DMS 273 treated with DMSO at 0.1 percent for 48 hours (cell line): Measurements from ENCODE around the gene KCTD17.

Source experiments
- DNase-seq: peaks from one replicate; lab custom pipeline; 2025; lab: John Stamatoyannopoulos, UW

Gene KCTD17

DNA sequence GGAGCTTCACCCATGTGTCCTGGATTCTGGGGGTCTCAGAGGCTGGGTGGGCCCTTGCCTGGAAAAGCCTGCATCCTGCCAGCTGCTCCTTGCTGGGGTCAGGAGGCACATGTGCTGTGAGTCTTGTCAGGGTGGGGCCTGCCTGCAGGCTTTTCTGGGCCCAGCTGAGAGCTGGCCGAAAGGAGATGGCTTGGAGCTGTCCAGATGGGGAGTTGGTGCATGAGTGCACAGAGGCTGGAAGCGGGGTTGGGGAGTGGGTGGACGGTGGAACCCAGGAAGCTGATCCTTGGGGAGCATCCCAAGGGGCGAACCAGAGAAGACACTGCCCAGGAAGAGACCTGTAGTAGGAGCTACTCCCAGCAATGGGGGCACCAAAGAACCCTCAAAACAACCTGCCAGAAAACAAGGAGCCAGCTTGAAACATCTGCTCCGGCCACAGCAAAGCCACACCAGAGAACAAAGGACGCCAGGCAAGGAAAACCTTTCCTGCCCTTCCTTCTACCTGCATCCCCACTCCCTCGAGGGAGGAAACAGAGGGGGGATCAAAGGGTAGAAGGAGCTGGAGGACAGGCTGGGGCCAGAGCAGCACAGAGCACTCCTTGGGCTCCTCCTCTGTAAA, 8.2 kb upstream of the KCTD17 start:
- DNase-seq: no peak

DNA sequence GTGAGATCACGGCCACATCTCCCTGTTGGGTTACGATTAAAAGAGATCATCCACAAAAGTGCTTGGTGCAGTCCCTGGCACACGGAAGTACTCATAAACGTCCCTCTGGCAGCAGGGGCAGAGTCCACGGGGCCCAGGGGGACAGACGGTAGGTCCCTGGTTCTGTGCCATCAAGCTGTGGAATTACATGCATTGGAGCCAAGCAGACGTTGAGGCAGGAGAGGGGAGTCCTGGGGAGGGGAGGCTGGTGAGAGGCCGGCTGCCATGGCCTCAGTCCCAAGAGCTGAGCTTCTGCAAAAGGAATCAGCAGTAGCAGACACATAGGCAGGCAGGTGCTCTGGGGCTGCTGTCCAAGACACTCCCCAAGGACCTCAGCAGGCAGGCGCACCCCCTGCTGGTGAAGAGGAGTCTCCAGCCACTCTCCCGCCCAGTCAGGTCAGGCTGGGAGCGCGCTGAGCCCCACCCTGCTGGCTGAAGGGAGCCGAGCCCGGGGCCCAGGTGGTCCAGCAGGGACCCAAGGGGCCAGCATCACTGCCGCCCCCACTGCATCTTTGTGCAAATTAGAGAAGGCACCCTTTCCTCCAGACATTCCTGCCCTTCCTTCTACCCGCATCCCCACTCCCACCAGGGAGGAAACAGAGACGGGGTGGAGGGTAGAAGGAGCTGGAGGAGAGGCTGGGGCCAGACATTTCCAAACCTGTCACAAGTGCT, 7.6 kb upstream of the KCTD17 start:
- DNase-seq: no peak

DNA sequence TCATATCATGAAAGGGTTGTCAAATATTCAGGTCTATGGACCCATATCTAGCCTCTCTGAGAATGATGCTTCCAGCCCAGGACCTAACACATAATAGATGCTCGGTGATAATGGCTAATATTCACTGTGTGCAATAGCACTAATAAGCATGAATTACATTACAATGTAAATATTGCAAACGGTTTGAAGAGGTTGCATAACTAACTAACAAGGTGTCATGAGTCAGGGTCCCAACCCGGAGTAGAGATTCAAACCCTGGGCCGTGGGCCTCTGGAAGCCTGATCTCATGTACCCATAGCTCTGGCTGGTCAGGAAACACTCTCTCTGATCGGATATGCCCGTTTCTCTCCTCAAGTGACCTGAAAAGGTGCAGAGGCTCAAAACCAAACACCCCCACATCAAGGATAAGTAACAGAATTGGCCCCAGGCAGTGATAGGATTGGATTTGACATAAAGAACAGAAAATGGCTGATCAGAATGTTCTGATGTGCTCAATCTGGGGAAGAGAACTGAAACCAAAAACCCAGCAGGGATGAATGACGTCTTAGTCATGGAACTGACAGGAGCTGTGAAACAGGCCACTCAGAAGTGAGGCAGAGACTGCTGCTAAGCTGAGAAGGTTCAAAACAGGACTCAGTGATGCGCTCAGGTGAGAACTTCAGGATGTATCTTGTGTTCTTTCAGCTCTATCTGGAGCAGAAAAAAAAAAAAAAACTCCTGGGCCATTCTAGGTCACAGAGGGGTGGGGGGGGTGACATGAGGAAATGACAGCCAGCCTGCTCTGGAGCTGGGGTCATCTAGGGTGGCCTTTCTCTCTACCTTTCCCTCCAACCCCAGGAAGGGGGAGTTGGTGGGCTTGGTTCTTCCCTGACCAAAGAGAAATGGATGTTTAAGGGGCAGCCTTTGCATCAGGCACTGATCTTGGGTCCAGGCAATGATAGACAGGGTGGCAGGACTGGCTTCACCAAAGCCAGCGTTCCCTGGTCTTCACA, 6.6 kb upstream of the KCTD17 start:
- no peak for DNase-seq

DNA sequence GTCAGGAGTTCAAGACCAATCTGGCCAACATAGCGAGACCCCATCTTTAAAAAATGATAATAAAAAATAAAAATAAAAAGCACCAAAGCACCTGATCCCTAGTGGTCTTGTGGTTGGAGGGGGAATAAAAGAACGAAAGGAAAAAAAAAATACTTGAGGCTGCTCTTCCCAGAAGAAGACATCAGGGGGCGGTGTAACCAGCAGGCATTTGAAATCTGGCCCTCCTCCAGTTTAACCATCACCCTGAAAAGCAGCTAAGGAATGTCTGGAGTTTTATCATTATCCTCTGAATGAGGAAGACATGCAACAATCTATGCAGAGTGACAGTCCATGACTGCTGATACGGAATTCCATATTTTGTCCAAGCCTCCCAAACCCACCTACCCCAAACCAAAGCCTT, 5.6 kb upstream of the KCTD17 start:
- no peak for DNase-seq

DNA sequence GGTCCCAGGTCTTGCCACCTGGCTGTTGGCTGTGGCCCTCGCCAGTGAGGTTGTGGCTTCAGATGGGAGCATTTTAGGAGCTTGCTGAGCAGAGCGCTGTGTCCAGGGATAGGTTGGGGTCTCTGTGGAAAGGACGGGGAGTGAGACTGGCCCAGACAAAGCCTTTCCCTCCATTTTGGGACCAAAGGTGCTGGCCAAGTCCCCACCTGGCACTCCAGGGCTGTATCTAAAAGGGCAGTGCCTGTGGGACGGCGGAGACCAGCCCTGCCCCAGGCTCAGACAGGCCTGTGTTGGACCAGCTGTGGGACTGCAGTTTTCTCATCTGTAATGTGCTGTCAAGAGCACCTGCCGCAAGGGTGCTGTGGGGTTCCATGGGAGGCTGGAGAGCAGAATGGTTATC, 5.0 kb upstream of the KCTD17 start:
- DNase-seq: no peak

DNA sequence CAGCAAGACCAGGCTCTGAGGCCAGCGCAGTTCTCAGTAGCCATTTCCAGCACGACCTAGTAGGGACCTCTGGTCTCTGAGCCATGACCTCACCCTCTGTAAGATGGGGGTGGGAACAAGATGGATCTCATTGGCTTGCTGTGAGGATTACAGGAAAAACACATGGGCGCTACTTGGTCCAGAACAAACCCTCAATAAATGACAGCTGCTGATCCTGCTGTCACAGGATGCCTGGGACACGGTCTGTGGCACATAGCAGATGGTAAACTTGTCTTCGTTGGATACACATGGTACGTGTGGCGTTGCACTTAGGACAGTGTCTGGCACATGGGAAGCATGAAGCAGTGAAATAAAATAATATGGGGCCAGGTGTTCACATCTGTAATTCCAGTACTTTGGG, 4.5 kb upstream of the KCTD17 start:
- peak; percentile 64 for DNase-seq

DNA sequence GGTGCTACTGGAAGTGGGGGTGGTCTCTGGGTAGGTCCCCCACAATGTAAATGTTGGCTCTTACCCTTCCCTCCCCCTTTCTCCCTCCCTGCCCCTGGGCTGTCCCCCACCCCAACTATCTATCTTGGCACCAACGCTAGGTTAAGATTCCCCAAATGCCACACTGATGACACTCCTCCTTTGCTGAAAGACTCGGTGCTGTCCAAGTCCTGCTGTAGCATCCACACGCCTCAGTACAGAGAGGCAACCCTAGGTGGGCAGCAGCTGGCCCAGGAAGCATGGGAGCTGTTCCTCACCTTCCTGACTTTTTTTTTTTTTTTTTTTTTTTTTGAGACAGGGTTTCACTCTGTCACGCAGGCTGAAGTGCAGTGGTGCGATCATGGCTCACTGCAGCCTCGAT, 3.4 kb upstream of the KCTD17 start:
- DNase-seq: no peak

DNA sequence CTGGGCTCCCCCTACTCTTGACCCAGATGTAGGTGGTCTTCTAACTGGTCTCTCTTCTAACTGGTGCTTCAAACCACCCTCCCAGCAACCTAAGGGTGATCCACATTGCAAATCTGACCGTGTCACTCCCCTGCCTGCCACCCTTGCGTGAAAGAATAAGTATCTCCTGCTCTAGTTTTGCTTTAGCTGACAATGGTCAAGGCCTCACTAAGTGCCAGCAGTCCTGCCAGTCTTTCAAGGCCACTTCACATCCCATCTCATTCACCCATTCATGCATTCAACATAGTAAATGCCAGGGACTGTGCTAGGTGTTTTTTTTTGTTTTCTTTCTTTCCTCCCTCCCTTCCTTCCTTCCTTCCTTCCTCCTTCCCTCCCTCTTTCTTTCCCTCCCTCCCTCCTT, 2.3 kb upstream of the KCTD17 start:
- DNase-seq: no peak

DNA sequence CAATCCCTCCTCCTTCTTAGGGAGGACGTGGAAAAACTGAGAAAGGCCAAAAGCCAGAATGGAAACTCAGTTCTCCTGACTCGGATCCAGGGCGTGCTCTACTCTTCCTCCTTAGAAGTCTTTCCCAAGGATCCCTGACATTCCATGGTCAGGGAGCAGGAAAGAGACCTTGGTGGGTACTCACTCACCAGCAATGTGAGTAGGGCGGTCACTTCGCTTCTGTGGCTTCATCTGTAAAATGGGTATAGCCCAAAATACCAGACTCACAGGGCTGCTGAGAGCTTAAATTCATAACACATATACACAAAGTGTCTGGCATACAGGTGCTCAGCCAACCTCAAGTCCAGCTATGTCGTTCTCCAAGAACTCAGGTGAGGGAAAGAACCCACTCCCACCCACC, 629 bp upstream of the KCTD17 start:
- no peak for DNase-seq

DNA sequence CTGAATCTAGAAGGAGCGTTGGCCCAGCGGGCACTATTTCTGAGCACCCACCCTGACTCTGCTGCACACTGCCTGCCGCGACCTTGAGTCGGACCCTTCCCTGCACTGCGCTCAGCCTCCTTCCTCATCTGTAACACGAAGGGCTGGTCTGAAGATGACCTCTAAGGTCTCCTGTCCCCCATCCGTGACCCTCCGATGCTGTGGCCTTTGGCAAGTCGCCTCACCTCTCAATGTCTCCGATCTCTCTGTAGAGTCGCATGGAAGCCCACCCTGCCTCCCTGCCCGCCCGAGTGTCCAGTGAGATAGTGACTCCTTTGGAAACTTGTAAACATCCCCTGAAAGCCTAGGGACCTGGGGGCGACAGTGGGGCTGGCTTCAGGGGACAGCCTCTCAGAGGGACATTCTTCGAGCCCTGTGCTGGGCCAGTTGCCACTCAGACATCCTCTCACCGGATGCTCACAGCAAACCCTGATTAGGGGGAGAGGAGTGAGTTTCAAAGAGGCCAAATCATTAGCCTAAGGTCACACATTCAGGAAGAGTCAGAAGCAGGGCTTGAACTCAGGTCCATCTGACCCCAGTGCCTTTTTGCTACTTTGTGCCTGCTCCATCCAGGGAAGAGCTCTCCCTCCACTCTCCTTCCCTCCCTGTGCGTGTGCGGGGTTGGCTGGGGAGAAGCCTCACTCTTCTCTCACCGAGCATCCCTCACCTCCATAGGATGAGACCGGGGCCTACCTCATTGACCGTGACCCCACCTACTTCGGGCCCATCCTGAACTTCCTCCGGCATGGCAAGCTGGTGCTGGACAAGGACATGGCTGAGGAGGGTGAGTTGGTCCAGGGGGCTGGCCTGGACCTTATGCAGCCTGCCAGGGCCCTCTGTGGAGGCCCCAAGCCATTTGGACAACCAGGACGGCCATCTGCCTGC, 1.1 kb downstream of the KCTD17 start:
- no peak for DNase-seq

DNA sequence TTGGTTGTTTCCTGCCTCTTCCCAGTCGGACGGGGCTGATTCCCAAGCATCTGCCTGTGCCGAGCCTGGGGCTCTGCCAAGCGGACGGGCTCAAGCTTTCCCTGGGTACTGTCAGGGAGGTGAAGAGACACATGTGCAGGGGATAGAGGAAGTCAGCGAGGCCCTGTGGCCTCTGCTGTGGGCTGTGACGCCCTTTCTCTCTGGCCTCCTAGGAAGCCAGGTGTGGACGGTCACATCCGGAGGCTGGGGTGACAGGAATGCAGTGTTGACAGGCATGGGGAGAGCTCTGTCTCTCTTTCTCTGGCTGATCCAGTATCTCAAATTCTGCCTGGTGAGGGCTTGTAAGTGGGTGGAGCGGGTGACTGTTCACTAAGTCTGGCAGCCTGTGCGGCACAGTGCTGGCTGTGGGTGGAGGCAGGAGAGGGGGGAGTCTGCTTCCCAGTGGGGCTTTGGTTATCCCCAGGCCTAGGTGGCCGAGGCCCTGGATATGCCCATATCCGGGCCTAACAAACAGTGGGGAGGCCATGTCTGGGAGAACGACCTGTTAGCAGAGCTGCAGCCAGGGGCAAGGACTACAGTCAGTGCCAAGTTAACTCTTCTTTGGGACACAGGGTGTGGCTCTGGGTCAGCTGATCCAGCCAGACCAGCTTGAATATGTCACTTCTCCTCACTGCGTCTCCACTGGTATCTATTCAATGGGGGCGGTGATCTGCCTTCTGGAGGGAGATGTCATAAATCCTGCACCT, 1.9 kb downstream of the KCTD17 start:
- DNase-seq: no peak

DNA sequence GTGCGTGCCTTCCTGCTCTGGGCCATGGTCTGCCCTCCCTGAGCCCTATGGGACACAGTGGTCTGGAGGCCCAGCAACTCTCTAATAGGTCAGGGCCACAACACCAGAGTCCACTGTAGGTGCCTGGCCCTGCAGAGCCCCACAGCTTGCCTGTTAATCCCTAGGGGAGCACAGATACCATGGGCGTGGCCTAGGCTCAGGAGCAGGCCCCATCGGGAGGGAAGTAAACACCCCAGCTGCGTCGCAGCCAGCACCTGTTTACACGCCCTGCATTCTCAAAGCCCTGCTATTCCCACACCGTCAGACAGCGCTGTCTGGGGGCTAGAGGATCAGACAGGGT, 2.5 kb downstream of the KCTD17 start:
- DNase-seq: no peak

DNA sequence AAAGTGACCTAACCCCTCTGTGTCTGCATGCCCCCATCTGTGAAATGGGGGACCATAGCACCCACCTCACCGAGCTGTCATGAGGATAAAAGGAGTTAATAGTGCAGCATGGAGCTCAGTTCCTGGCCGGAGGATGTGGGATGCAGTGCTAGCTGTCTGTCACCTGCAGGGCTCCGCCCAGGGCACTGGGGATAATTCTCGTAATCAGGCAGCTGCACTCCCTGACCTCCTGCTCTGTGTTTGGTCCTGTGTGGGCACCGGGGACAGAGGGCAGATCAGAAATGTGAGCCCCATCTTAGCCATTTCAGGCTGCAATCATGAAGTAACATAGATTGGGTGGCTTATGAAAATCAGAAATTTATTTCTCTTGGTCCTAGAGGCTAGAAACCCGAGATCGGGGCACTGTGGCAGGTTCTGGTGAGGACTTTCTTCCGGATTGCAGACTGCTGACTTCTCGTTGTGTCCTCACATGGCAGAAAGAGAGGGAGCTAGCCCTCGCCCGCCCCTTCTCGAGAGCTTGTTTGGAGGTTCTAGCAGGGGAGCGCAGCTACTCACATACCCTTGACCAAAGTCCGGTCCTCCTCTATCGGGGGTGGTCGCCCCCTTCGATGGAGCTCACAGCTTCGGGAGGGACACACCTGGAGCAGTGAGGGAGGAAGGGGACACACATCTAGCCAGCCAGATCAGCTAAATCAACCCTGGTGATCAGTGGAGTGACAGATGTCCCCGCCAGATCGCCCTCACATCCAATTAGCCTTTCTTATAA, 3.2 kb downstream of the KCTD17 start:
- DNase-seq: no peak

DNA sequence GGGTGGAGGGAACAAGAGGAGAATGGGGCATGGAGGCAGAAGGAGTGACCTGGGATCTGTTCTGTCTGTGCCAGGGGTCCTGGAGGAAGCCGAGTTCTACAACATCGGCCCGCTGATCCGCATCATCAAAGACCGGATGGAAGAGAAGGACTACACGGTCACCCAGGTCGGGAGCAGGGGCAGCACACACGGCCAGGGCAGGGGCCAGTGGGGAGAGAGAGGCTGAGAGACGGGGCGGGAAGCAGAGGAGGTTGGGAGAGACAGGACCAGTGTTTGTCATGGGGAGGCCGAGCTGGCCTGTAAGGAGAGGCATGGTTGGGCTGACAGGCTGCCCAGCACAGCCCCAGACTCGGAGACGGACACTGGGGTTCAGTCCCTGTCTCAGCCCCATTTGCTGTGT, 4.7 kb downstream of the KCTD17 start:
- DNase-seq: no peak

DNA sequence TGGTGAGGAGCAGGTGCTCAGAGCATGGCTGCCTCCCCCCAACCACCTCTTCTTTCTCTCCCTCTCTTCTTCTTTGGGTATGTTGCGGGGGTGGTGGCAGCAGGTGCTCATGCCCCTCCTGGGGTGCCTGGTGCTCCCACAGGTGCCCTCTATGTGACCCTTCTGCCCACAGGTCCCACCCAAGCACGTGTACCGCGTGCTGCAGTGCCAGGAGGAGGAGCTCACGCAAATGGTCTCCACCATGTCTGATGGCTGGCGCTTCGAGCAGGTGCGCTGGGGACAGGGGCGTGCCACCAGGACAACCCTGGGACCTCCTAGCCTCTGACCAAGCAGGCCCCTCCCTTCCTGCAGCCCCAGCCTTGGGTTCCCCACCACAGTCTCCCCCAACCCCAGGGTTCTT, 5.7 kb downstream of the KCTD17 start:
- DNase-seq: no peak

DNA sequence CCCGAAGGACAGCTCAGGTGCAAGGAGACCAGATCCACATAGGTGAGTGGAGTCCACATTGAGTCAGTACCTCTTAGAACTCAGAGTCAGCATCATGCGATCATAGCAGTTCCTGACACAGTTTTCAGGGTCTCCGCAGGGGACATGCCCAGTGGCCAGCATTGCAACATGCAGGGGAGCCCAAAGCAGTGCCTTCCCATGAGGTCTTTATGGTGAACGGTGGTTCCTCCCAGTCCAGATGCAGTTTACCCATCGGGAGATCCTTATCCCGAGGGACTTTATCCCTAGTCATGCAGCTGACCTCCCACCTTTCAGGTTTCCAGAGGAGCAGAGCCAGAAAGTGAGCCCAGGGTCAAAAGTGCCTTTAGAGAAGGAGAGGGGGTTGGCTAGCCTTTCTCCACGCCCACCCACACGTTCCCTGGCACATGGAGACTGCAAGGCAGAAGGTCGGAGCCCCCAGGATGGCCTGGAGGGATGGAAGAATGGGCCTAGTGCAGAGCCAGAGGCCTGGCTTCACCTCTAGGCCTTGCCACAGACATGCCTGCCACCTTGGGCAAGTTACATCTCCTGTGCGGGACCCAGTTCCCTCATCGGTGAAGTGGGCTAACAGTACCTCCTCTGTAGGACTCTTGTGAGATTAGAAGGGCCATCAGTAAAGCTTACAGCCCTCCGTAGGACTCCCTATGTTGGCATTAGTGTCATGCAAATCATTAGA, 6.4 kb downstream of the KCTD17 start:
- DNase-seq: no peak

DNA sequence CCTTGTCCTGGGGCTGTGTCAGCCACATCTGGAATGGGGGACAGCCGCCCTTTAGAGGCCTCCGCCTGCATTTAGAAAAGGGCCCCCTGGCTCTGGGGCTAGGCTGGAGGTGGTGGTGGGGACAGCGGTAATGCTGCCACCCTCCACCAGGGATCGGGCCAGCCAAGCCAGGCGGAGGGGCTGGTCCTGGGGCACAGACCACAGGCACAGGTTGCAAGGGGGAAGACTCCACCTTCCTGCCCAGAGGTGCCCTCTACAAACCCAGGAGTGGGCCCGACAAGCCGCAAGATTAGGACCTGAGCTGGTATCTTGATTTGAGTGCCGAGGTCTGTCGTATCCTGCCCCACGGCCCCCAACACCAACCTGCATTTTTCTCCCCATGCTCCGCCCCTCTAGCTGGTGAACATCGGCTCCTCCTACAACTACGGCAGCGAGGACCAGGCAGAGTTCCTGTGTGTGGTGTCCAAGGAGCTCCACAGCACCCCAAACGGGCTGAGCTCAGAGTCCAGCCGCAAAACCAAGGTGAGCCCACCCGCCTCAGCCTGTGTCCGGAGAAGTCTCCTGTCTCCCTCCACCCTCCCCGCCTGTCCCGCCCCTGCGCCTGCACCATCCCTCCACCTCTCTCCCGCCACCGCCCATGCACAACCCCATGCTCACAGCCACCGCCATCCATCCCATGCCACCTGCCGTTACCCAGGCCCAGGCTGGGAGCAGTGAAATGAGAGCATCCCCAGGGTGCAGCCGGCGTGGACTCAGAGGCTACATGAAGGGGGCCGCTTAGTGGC, 7.6 kb downstream of the KCTD17 start:
- DNase-seq: no peak

DNA sequence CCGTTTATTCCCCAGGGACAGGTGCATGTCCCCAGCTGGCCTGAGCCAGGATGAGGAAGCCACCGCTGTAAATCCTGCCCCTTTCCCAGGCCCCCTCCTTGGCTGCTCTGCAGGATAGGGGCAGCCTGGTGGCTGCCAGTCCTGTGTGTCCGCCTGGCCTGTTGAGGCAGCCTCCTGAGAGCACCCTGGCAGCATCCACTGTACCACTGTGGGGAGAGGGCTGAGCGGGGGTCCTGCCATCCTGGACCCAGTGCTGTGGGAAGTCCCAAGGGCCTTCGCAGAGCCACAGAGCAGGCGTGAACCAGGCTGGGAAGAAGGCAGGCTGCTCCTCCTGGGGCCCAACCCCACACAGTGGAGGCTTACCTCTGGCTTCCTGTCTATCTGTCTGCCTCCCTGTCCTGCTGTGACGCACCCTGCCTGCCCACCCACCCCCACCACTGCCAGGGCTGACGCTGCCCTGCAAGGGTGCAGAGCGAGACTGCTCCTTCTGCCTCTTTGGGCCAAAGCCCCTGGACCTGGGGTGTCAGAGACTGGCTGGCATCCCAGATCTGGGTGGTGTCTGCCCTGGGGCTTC, 8.4 kb downstream of the KCTD17 start:
- DNase-seq: no peak
